Endothelial cell of umbilical vein (primary cell): Measurements from ENCODE around the gene ADAMTS17. TPM values are rescaled to one million over a fixed set of nuclear protein-coding genes. Genes with fewer than 3 reads are reported as not detected.

Experiments used
- BruUV-seq: library from RNA; stranded (reverse); fragments of 400-500 nt; replicated peaks from 2 replicates; lab custom pipeline; 2021; lab: Mats Ljungman, UMichigan
- CTCF ChIA-PET: fragments of 300-600, 350-600 bp; sonication (Branson Sonifier 250); formaldehyde crosslinking; loops from one replicate; lab custom pipeline; 2021; ENCODE audit warnings: antibody characterized with exemption, inconsistent platforms; lab: Charles Lee
- POLR2A ChIA-PET: fragments of 300-600, 350-600 bp; sonication (Branson Sonifier 250); formaldehyde crosslinking; loops from one replicate; lab custom pipeline; 2021; ENCODE audit warnings: antibody characterized with exemption, inconsistent platforms; lab: Charles Lee
- DNase-seq: peaks from one replicate; pipeline ENCODE4 v3.0.0-alpha.2; 2011; ENCODE audit warnings: low read depth, low spot score
- FAIRE-seq: peaks from 2 replicates; lab custom pipeline; 2011; peaks lifted over from hg19 to GRCh38; lab: Jason Lieb, UNC
- H2AFZ ChIP-seq: 2 replicates; pipeline ENCODE4 v1.6.0; 2012; ENCODE audit warnings: low read depth, low read length, control low read depth, inconsistent platforms
- H3K27ac ChIP-seq: 2 replicates; pipeline ENCODE4 v1.5.1; 2011; ENCODE audit warnings: low read depth, mild to moderate bottlenecking, control low read depth, low read length, moderate library complexity; ENCODE audit not compliant: insufficient read depth
- H3K27me3 ChIP-seq, 2 experiments: 2 replicates each; pipeline versions ENCODE4 v1.6.0 to v1.6.1; 2011; ENCODE audit warnings: low read length in 2 of 2, mixed read lengths in 1 of 2; ENCODE audit not compliant: control insufficient read depth in 2 of 2, insufficient read depth in 2 of 2
- H3K36me3 ChIP-seq, 2 experiments: 2 replicates in 1 of 2; 3 replicates in 1 of 2; pipeline ENCODE4 v1.5.1; 2011; ENCODE audit warnings: low read length in 2 of 2, mild to moderate bottlenecking in 1 of 2, moderate library complexity in 1 of 2; ENCODE audit not compliant: control insufficient read depth in 2 of 2, insufficient read depth in 2 of 2; ENCODE audit errors: extremely low read depth in 1 of 2
- H3K4me1 ChIP-seq: 3 replicates; pipeline ENCODE4 v1.5.1; 2011; ENCODE audit warnings: mild to moderate bottlenecking, low read length; ENCODE audit not compliant: control insufficient read depth, insufficient read depth; ENCODE audit errors: extremely low read depth
- H3K4me2 ChIP-seq: 2 replicates; pipeline ENCODE4 v1.6.1; 2011; ENCODE audit warnings: low read length, control low read depth, mixed read lengths; ENCODE audit not compliant: insufficient read depth
- H3K4me3 ChIP-seq, 3 experiments: fragments of 200-600 bp in 1 of 3; sonication (generic), shearing (Covaris generic) in 1 of 3; replicated peaks in 1 of 3; 2 replicates each; pipeline ENCODE4 v1.5.1; 2011 to 2016; ENCODE audit warnings: control low read depth in 3 of 3, low read length in 3 of 3, mild to moderate bottlenecking in 2 of 3, inconsistent platforms in 1 of 3, low read depth in 1 of 3, moderate library complexity in 1 of 3; ENCODE audit not compliant: insufficient read depth in 1 of 3
- H3K79me2 ChIP-seq: 2 replicates; pipeline ENCODE4 v1.6.0; 2012; ENCODE audit warnings: low read length, inconsistent platforms; ENCODE audit not compliant: control insufficient read depth, insufficient read depth
- H3K9ac ChIP-seq: replicated peaks from 2 replicates; pipeline ENCODE3; 2011; ENCODE audit warnings: low read length, control low read depth; ENCODE audit not compliant: insufficient read depth; ENCODE audit errors: extremely low read depth
- H3K9me1 ChIP-seq: replicated peaks from 3 replicates; pipeline ENCODE4 v1.6.0; 2011; ENCODE audit warnings: mild to moderate bottlenecking, low read length; ENCODE audit not compliant: control insufficient read depth, insufficient read depth; ENCODE audit errors: extremely low read depth
- H3K9me3 ChIP-seq: replicated peaks from 2 replicates; pipeline ENCODE4 v1.5.1; 2012; ENCODE audit warnings: low read length, inconsistent platforms; ENCODE audit not compliant: control insufficient read depth, insufficient read depth
- H4K20me1 ChIP-seq: replicated peaks from 2 replicates; pipeline ENCODE3; 2011; ENCODE audit warnings: mild to moderate bottlenecking, low read length; ENCODE audit not compliant: control insufficient read depth, insufficient read depth; ENCODE audit errors: extremely low read depth
- EZH2 ChIP-seq: IDR thresholded peaks from 2 replicates; pipeline ENCODE4 v1.6.1; 2012; ENCODE audit warnings: borderline replicate concordance, low read depth, mild to moderate bottlenecking, moderate library complexity, low read length, inconsistent platforms; ENCODE audit not compliant: severe bottlenecking
- FOS ChIP-seq: IDR thresholded peaks from 2 replicates; pipeline ENCODE4 v1.6.1; 2011; ENCODE audit warnings: mild to moderate bottlenecking, low read length, moderate library complexity, borderline replicate concordance; ENCODE audit not compliant: insufficient read depth
- GATA2 ChIP-seq: IDR thresholded peaks from 2 replicates; pipeline ENCODE4 v1.7.0; 2011; ENCODE audit warnings: low read depth, mild to moderate bottlenecking, moderate library complexity, mixed read lengths, low read length; ENCODE audit not compliant: insufficient read length, insufficient read depth
- JUN ChIP-seq: IDR thresholded peaks from 2 replicates; pipeline ENCODE4 v1.6.1; 2011; ENCODE audit warnings: borderline replicate concordance, low read depth; ENCODE audit not compliant: insufficient read length, insufficient read depth
- MYC ChIP-seq: IDR thresholded peaks from one replicate; pipeline ENCODE4 v1.6.1; 2011; ENCODE audit warnings: mild to moderate bottlenecking, low read depth, low read length
- POLR2A ChIP-seq: IDR thresholded peaks from 2 replicates; pipeline ENCODE4 v1.6.1; 2012; ENCODE audit warnings: low read depth, mild to moderate bottlenecking, control low read depth, low read length
- POLR2AphosphoS5 ChIP-seq: IDR thresholded peaks from 2 replicates; pipeline ENCODE4 v1.6.1; 2012; ENCODE audit warnings: low read depth, mild to moderate bottlenecking, control low read depth, low read length, moderate library complexity; ENCODE audit not compliant: insufficient read depth
- dilution Hi-C: fragments of 300-500 bp; cut with MboI; formaldehyde crosslinking; loops from one replicate; pipeline ENCODE4 v1.15.0; 2019; ENCODE audit warnings: low sequenced_read_pairs; ENCODE audit not compliant: extremely low pct_ligation_motif_present
- intact Hi-C: fragments of 100-400 bp; cut with micrococcal nuclease; formaldehyde crosslinking; loops from one replicate; pipeline ENCODE4 v1.10.0; 2022
- polyA plus RNA-seq, 4 experiments: library from polyadenylated mRNA; depleted of rRNA in 3 of 4; stranded (reverse) in 3 of 4; unstranded in 1 of 4; fragments of >200 nt; gene quantifications; 2 replicates each; pipeline versions ENCODE4 v1.2.1 to v1.2.3, GENCODE V29; 2011 to 2012; ENCODE audit warnings: missing spikeins in 1 of 4
- total RNA-seq: library from RNA; stranded (reverse); gene quantifications from 2 replicates; pipeline ENCODE4 v1.2.3, GENCODE V29; 2021
- TF ChIP-seq, protein P1 (sequence below), 2 donors: IDR thresholded peaks; 1 replicate in 1 of 2; 2 replicates in 1 of 2; pipeline ENCODE4 v1.5.1; 2011; ENCODE audit warnings: low read length in 2 of 2, mild to moderate bottlenecking in 2 of 2, moderate library complexity in 2 of 2, control low read depth in 1 of 2, inconsistent platforms in 1 of 2, low read depth in 1 of 2; ENCODE audit not compliant: insufficient read depth in 1 of 2; ENCODE audit errors: extremely low read depth in 1 of 2
- TF ChIP-seq, protein P2 (sequence below): IDR thresholded peaks from 2 replicates; pipeline ENCODE4 v1.6.1; 2011; ENCODE audit not compliant: insufficient read depth, insufficient read length

The ADAMTS17 gene
- total and polyA plus RNA-seq, 2 donors (not counting 3 experiments of a cell fraction or from before 2014, with no cell fraction given), result 0.12 TPM; not detected in 1

GRCh38 chr15:100002787-100003536, 338.8 kb downstream of the ADAMTS17 start:
- no peaks in the 10 kb centered on the region for H4K20me1 ChIP-seq
- H3K79me2 ChIP-seq, result no peaks in the 10 kb centered on the region
- intact Hi-C loops, result no loop called here
- no peaks in the 10 kb centered on the region for H3K36me3 ChIP-seq
- H3K9ac ChIP-seq, result no peak overlapping the region
- no peaks in the 10 kb centered on the region for H3K9me1 ChIP-seq
- no peak for FAIRE-seq
- no peak overlapping the region for H3K4me2 ChIP-seq
- no peak overlapping the region for H3K27ac ChIP-seq
- POLR2A ChIA-PET, result no interaction called here
- no peak overlapping the region for H2AFZ ChIP-seq
- no peaks in the 10 kb centered on the region for H3K27me3 ChIP-seq
- H3K4me1 ChIP-seq, result no peaks in the 10 kb centered on the region
- BruUV-seq, result no TSS peak
- no peak for TF ChIP-seq FOS
- no peak for TF ChIP-seq JUN
- no peak for TF ChIP-seq POLR2A
- TF ChIP-seq POLR2AphosphoS5, result no peak
- TF ChIP-seq GATA2, result no peak
- H3K9me3 ChIP-seq, result peaks cover 2% of the 10 kb centered on the region
- CTCF ChIA-PET, result no interaction called here
- no peak overlapping the region for H3K4me3 ChIP-seq
- no peak for DNase-seq
- dilution Hi-C loops, result no loop called here

DNA sequence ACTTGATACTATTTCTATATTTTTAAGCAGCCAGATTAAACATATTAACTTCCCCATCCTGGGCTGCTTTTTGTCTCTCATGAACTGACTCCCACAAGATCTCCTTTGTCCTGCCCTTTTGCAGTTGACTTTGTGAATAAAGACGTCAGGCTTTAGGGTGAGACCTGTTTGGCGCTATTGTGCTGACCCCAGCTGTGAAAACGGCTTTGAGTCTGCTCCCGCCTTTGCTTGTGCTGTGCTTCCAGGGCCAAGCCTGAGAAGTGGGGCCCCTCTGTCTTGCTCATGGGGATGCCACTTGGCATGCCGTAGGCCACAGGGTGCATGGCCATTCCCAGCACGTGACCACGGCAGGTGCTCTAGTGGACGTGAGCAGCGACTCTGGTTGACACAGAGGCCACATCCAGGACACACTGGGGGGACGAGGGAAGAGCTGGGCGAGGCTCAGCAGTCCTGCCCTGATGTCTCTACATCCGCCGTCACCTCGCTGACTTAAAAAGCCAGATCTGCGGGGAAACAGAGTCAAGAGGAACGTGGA, 339.6 kb downstream of the ADAMTS17 start:
- Histone ChIP-seq H3K4me1 (no peaks in the 10 kb centered on the region), H3K9me1 (no peaks in the 10 kb centered on the region), H3K4me2 (no peak overlapping the region), H2AFZ (no peak overlapping the region), H3K4me3 (no peak overlapping the region), H3K9me3 (peaks cover 2% of the 10 kb centered on the region), H3K27ac (no peak overlapping the region), H4K20me1 (no peaks in the 10 kb centered on the region), H3K36me3 (no peaks in the 10 kb centered on the region), H3K79me2 (no peaks in the 10 kb centered on the region), H3K9ac (no peak overlapping the region), H3K27me3 (no peaks in the 10 kb centered on the region)
- ChIA-PET CTCF (no interaction called here), POLR2A (no interaction called here)
- TF ChIP-seq EZH2, result no peak
- no peak for TF ChIP-seq FOS
- TF ChIP-seq, protein P1, sequence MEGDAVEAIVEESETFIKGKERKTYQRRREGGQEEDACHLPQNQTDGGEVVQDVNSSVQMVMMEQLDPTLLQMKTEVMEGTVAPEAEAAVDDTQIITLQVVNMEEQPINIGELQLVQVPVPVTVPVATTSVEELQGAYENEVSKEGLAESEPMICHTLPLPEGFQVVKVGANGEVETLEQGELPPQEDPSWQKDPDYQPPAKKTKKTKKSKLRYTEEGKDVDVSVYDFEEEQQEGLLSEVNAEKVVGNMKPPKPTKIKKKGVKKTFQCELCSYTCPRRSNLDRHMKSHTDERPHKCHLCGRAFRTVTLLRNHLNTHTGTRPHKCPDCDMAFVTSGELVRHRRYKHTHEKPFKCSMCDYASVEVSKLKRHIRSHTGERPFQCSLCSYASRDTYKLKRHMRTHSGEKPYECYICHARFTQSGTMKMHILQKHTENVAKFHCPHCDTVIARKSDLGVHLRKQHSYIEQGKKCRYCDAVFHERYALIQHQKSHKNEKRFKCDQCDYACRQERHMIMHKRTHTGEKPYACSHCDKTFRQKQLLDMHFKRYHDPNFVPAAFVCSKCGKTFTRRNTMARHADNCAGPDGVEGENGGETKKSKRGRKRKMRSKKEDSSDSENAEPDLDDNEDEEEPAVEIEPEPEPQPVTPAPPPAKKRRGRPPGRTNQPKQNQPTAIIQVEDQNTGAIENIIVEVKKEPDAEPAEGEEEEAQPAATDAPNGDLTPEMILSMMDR (IDR thresholded peaks at IDR 0.05; ENCODE audit: extremely low read depth in 1 of 2, insufficient read depth in 1 of 2, low read depth in 1 of 2, low read length in 2 of 2), result no peak
- no peak for TF ChIP-seq POLR2AphosphoS5
- TF ChIP-seq, protein P2, sequence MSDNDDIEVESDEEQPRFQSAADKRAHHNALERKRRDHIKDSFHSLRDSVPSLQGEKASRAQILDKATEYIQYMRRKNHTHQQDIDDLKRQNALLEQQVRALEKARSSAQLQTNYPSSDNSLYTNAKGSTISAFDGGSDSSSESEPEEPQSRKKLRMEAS, result no peak
- no peak for TF ChIP-seq JUN
- TF ChIP-seq MYC, result no peak
- TF ChIP-seq POLR2A, result no peak
- no peak for TF ChIP-seq GATA2
- BruUV-seq, result no TSS peak
- intact Hi-C loops (no loop called here), dilution Hi-C loops (no loop called here)
- FAIRE-seq (no peak), DNase-seq (no peak)
